ENCODE results near the gene ARAP2.

DNA sequence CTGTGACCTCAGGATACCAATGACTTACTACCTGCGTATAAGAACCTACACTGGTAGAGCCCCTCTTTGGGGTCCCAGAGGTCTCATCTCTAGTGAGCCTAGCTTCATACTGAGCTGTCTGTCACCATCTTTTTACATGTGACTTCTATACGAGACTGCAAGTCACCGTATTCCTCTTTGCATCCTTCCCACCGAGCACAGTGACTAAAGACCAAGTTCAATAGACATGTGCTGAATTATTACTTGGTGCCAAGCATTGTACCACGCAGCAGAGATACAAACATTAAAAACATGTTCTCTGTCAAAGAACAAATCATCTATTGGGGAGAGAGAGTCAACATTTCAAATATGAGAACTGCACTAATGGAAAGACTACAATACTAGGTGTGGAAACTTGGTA is 16.4 kb downstream of the ARAP2 start:
- TF ChIP-seq POLR2A (IDR thresholded peaks at IDR 0.05; ENCODE audit: low read depth, low read length) (no peak), TAF1 (IDR thresholded peaks at IDR 0.05; ENCODE audit: borderline replicate concordance, low read depth, low read length) (no peak), POLR2AphosphoS5 (IDR thresholded peaks at IDR 0.05; ENCODE audit: low read depth, low read length) (no peak)
